ENCODE results near the gene CFAP119.

The CFAP119 gene

DNA sequence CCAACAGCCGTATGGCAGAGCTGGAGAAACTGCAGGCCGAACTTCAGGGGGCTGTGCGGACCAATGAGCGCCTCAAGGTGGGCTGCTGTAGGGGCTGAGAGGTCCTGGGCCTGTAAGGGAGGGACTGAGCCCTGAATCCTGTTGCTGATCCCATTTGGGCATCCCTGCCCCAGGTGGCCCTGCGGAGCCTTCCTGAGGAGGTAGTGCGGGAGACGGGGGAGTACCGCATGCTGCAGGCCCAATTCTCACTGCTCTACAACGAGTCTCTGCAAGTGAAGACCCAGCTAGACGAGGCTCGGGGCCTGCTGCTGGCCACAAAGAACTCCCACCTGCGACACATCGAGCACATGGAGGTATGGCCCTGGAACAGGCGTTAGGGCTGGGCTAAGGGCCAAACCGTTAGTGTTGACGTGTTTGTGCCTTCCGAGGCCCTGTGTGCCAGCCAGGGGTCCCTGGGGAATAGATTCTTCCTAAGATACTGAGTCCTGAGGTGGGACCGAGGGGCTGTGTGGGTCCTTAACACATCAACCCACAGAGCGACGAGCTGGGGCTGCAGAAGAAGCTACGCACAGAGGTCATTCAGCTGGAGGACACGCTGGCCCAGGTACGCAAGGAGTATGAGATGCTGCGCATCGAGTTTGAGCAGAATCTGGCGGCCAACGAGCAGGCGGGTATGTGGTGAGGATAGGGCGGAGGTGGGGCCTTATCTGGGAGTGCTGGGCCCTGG is 4.5 kb upstream of the CFAP119 start:
- no peak for ATAC-seq
- no peak for TF ChIP-seq ISL1 (CRISPR knock-in tag; IDR thresholded peaks at IDR 0.05)
- no peak for TF ChIP-seq TCF4 (CRISPR knock-in tag; IDR thresholded peaks at IDR 0.05; ENCODE audit: borderline replicate concordance)
- TF ChIP-seq ZNF565 (CRISPR knock-in tag; conservative IDR thresholded peaks at IDR 0.05; ENCODE audit: low read depth): no peak
- no peak for TF ChIP-seq ZNF8 (CRISPR knock-in tag; IDR thresholded peaks at IDR 0.05)
- TF ChIP-seq ZFP30 (CRISPR knock-in tag; IDR thresholded peaks at IDR 0.05): no peak

DNA sequence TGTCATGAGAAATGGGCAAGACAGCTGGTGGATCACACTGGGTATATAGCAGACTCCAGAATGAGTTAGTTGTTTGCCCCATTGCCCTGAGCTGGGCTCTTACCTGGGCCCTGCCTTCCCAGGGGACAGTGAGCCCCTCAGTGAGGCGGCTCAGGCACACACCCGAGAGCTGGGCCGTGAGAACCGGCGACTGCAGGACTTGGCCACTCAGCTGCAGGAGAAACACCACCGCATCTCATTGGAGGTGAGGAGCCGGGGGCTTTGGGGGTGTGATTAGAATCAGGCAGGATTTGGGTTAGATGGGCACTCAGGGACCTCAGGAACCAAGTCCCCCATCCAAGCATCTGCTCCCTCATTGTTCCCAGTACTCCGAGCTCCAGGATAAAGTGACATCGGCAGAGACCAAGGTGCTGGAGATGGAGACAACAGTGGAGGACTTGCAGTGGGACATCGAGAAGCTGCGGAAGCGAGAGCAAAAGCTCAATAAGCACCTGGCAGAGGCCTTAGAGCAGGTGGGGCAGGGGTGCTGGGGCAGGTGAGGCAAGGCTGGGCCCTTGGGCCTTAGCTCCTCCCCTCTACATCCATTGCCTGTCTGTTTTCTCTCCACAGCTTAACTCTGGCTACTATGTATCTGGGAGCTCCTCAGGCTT is 3.1 kb upstream of the CFAP119 start:
- ATAC-seq: no peak
- TF ChIP-seq ESRRG (CRISPR knock-in tag; IDR thresholded peaks at IDR 0.05) (no peak), CSDC2 (CRISPR knock-in tag; IDR thresholded peaks at IDR 0.05) (no peak), ZNF8 (CRISPR knock-in tag; IDR thresholded peaks at IDR 0.05) (no peak), GLIS3 (CRISPR knock-in tag; IDR thresholded peaks at IDR 0.05) (no peak), ZNF70 (CRISPR knock-in tag; IDR thresholded peaks at IDR 0.05) (no peak), PPARA (CRISPR knock-in tag; IDR thresholded peaks at IDR 0.05; ENCODE audit: borderline replicate concordance) (no peak), ZFP30 (CRISPR knock-in tag; IDR thresholded peaks at IDR 0.05) (no peak), RARB (CRISPR knock-in tag; IDR thresholded peaks at IDR 0.05) (no peak), BACH2 (CRISPR knock-in tag; IDR thresholded peaks at IDR 0.05; ENCODE audit: borderline replicate concordance) (no peak), SNAI2 (CRISPR knock-in tag; IDR thresholded peaks at IDR 0.05) (no peak), ARNTL (CRISPR knock-in tag; IDR thresholded peaks at IDR 0.05; ENCODE audit: borderline replicate concordance, low read depth) (no peak), ZC3H10 (CRISPR knock-in tag; IDR thresholded peaks at IDR 0.05) (no peak), TCF4 (CRISPR knock-in tag; IDR thresholded peaks at IDR 0.05; ENCODE audit: borderline replicate concordance) (no peak), TOX (CRISPR knock-in tag; IDR thresholded peaks at IDR 0.05; ENCODE audit: borderline replicate concordance) (no peak), ZFP3 (CRISPR knock-in tag; IDR thresholded peaks at IDR 0.05) (no peak), OSR1 (CRISPR knock-in tag; IDR thresholded peaks at IDR 0.05) (no peak), ISL1 (CRISPR knock-in tag; IDR thresholded peaks at IDR 0.05) (no peak)
- TF ChIP-seq, protein P1, sequence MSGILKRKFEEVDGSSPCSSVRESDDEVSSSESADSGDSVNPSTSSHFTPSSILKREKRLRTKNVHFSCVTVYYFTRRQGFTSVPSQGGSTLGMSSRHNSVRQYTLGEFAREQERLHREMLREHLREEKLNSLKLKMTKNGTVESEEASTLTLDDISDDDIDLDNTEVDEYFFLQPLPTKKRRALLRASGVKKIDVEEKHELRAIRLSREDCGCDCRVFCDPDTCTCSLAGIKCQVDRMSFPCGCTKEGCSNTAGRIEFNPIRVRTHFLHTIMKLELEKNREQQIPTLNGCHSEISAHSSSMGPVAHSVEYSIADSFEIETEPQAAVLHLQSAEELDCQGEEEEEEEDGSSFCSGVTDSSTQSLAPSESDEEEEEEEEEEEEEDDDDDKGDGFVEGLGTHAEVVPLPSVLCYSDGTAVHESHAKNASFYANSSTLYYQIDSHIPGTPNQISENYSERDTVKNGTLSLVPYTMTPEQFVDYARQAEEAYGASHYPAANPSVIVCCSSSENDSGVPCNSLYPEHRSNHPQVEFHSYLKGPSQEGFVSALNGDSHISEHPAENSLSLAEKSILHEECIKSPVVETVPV (CRISPR knock-in tag; IDR thresholded peaks at IDR 0.05): no peak
- TF ChIP-seq, protein P2, sequence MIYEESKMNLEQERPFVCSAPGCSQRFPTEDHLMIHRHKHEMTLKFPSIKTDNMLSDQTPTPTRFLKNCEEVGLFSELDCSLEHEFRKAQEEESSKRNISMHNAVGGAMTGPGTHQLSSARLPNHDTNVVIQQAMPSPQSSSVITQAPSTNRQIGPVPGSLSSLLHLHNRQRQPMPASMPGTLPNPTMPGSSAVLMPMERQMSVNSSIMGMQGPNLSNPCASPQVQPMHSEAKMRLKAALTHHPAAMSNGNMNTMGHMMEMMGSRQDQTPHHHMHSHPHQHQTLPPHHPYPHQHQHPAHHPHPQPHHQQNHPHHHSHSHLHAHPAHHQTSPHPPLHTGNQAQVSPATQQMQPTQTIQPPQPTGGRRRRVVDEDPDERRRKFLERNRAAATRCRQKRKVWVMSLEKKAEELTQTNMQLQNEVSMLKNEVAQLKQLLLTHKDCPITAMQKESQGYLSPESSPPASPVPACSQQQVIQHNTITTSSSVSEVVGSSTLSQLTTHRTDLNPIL (CRISPR knock-in tag; IDR thresholded peaks at IDR 0.05; ENCODE audit: low read depth): no peak
- TF ChIP-seq, protein P3, sequence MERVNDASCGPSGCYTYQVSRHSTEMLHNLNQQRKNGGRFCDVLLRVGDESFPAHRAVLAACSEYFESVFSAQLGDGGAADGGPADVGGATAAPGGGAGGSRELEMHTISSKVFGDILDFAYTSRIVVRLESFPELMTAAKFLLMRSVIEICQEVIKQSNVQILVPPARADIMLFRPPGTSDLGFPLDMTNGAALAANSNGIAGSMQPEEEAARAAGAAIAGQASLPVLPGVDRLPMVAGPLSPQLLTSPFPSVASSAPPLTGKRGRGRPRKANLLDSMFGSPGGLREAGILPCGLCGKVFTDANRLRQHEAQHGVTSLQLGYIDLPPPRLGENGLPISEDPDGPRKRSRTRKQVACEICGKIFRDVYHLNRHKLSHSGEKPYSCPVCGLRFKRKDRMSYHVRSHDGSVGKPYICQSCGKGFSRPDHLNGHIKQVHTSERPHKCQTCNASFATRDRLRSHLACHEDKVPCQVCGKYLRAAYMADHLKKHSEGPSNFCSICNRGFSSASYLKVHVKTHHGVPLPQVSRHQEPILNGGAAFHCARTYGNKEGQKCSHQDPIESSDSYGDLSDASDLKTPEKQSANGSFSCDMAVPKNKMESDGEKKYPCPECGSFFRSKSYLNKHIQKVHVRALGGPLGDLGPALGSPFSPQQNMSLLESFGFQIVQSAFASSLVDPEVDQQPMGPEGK (CRISPR knock-in tag; IDR thresholded peaks at IDR 0.05; ENCODE audit: borderline replicate concordance): no peak

DNA sequence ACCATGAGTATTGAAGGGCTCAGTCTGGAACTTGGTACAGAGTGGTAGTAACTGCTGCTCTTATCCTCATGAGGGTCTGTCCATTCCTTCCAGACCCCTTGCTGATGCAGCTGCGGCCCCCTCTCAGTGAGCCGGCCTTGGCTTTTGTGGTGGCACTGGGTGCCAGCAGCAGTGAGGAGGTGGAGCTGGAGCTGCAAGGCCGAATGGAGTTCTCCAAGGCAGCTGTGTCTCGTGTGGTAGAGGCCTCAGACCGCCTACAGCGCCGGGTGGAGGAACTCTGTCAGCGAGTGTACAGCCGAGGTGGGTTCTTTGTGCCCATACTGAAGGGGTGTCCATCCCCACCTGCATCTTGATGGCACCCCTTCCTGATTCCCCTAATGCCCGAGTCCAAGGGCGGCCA is 2.2 kb upstream of the CFAP119 start:
- TF ChIP-seq, protein P4, sequence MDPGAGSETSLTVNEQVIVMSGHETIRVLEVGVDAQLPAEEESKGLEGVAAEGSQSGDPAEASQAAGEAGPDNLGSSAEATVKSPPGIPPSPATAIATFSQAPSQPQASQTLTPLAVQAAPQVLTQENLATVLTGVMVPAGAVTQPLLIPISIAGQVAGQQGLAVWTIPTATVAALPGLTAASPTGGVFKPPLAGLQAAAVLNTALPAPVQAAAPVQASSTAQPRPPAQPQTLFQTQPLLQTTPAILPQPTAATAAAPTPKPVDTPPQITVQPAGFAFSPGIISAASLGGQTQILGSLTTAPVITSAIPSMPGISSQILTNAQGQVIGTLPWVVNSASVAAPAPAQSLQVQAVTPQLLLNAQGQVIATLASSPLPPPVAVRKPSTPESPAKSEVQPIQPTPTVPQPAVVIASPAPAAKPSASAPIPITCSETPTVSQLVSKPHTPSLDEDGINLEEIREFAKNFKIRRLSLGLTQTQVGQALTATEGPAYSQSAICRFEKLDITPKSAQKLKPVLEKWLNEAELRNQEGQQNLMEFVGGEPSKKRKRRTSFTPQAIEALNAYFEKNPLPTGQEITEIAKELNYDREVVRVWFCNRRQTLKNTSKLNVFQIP (CRISPR knock-in tag; IDR thresholded peaks at IDR 0.05; ENCODE audit: borderline replicate concordance, low read depth): no peak
- TF ChIP-seq ZNF70 (CRISPR knock-in tag; IDR thresholded peaks at IDR 0.05): no peak
- TF ChIP-seq, protein P2 (CRISPR knock-in tag; IDR thresholded peaks at IDR 0.05; ENCODE audit: low read depth): no peak
- no peak for ATAC-seq

All from SK-N-SH treated with all-trans-retinoic acid at 6 μM for 48 hours (cell line).